ENCODE measurements around the gene CDKN2B.
"Not testable (repeated sequence)": the region's sequence is repeated elsewhere in the genome, so short reads cannot be mapped to it uniquely, and the experiment has no call there.

CDKN2B gene

GRCh38 chr9:22008717-22009505 lies at the start of gene CDKN2B:
CDKN2B (minus strand) TSS chr9:22009305; CDS start chr9:22008953, 352 bp downstream.
- DNase-seq (ENCODE audit: low read depth) = peak; percentile 42

- not testable (repeated sequence) for DNase-seq (ENCODE audit: low read depth)
Observed at GRCh38 chr9:22057972-22058371, 48.9 kb upstream of the CDKN2B start.

DNA sequence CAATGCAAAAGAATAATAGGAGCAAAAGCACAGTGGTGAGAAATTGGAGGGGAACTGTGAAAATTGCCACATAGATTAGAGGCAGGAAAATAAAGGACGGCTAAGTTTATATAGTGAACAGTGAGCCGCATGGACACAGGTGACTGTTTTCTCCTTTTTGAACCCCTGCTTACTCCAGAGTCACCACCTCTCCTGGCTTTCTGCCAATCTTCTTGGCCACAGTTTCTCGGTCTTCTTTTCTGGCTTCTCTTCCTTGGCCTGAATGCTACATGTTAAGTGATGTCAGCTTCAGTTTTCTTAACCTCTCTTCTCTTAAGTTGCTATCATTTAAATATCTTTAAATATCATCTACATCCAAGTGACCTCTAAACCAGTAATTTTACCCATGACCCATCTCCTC lies 47.3 kb upstream of the CDKN2B start:
- DNase-seq (ENCODE audit: low read depth) = no peak

DNA sequence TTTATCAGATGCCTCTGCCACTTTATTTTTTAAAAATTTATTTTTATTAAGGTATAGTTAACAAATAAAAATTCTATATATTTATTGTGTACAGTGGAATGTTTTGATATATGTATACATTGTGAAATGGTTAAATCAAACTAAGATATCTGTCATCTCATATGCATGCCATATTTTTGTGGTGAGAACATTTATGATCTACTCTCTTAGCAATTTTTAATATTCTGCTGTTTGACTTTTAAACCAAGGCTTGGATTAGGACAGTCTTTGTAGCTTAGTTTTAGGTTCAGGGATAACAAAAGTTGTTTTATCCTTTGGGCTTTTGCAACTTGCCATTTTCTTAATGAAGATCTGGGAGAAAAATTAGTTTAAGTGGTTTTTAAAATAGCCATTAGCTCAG lies 46.0 kb upstream of the CDKN2B start:
- DNase-seq (ENCODE audit: low read depth) = no peak

GRCh38 chr9:22054529-22054928 lies 45.4 kb upstream of the CDKN2B start:
- no peak for DNase-seq (ENCODE audit: low read depth)

DNA sequence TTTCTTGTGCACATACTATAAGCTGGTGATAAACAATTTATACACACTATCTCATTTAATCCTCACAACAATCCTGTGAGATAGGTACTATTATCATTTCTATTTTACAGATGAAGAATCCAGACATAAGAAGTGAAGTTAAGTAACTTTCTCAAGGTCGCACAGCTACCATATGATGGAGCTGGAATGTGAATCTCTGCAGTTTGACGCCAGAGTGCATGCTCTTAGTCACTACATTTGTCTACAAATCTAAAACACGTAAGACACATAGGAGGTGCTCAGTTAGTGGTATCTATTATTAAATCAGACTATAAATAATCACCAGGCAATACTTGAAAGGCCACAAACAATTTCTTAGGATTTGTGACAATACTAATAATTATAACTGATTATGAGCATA lies 45.0 kb upstream of the CDKN2B start:
- no peak for DNase-seq (ENCODE audit: low read depth)

DNA sequence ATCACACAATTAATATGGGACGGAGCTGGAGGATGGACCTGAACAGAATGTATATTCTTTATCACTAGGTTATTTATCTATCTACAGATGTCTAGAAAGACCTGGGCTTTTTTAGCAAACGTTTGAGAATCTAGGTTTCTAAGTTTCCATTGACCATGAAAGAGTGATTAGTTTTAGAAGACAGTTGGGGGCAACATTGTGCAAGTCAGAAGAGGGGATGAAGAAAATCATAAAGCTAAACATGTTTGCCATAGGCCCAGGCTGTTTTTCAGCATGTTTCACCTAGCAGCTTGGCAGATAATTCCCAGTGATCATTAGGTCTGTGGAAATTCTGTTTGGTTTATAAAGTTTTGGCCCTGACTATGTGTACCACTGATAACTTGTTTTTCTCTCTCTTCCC lies 44.1 kb upstream of the CDKN2B start:
- no peak for DNase-seq (ENCODE audit: low read depth)

- DNase-seq (ENCODE audit: low read depth) = no peak
Observed at GRCh38 chr9:22052376-22052945, 43.4 kb upstream of the CDKN2B start.

DNA sequence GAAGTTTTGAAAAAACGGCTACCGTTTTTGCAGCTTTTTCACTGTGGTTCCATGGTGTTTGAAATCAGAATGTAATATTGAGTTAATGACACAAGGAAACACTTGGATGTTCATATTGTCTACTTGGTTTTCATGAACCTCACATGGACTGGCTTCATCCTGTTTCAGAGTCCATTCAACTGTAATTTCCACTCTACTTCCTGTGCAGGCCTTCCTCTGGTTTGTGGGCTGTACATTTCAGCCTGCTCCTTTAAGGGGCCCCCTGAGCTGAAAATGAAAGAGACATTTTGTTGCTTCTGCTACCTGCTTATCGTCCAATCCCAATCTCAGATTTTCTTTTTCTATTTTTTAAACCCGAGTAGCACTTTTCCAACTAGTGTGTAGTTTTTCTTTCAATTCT lies 41.8 kb upstream of the CDKN2B start:
- no peak for DNase-seq (ENCODE audit: low read depth)

DNA sequence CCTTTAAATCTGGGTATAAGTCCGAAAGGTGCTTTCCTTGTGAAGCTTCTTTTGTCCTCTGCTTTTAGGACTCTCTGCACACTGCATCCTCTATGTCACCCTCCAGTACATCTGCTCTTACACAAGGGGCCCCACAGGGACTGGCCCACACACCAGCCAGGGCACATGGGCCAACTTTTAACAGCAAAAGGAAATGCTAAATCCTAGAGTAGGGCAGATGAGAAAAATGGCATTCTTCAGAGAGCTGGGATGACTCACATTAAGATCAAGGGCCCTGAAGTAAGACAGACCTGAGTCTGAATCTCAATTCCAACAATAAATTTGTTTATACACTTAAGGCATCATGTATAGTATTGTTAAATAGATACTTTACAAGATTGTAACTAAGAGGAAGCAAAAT lies 40.3 kb upstream of the CDKN2B start:
- DNase-seq (ENCODE audit: low read depth) = no peak

DNA sequence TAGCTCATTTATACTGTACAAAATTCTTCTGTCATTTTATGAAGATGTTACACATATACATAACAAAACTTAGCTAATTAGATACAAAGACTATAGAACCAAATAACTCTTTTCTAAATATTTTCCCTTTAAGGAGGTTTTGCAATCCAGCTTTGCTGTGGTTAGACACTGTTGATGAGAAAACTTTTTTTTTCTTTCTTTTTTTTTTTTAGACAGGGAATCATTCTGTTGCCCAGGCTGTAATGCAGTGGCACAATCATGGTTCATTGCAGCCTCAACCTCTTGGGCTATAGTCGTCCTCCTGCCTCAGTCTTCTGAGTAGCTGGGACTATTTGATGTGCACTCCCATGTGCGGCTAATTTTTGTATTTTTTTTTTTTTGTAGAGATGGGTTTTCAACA lies 38.5 kb upstream of the CDKN2B start:
- DNase-seq (ENCODE audit: low read depth) = no peak

GRCh38 chr9:22046243-22046885 lies 37.3 kb upstream of the CDKN2B start:
- DNase-seq (ENCODE audit: low read depth) = no peak

DNA sequence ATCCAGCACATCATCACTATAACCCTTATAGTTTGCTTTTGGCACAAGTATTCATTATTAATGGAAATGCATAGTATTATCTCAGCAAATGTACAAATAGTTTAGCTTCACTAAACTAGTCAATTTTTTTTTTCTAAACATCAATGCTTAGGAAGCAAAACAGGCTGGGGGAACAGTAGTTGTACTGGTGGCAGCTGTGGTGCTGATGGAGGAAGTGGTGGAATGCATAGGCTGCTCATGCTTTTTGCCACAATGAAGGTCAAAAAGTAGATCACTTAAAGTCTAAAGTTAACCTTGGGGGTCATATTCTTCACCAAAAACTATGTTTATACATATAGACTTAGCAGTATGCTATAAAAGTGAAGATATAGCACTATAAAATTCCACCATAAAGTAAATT lies 36.3 kb upstream of the CDKN2B start:
- DNase-seq (ENCODE audit: low read depth) = no peak

DNA sequence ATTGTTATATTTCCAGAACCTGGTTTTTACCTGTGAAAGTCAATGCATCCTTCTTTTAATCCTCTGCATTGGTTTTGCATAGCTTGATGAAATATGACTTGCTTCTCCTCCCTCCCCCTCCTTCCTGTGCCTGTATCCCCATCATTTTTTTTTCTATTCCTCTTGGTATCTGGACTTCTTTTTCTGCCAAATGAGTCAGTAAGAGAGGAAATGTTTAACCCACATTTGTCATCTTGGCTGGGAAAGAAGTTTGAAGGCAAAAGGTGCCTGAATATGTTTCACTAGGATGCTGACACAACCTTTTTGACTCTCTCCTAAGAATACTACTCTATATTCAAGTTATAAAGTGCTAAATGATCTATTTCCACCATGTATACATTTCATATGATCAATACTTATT lies 35.5 kb upstream of the CDKN2B start:
- no peak for DNase-seq (ENCODE audit: low read depth)

DNA sequence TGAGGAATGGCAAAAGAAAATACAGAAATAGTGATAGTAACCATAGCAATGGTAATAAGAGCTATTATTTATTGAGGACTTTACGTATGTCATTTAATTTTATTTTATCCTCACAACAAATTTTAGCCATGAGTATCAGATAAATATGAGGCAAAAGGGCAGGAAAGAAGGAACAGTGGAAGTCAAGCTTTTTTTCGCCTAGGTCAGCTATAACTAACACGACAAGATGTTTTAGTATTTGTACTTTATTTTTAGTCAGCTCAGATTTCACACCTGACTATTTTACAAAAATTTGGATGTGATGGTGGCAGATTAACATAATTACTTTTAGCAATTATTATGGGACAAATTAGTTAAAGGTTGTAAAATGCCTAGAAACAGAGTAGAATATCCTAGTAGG lies 34.8 kb upstream of the CDKN2B start:
- DNase-seq (ENCODE audit: low read depth) = no peak

GRCh38 chr9:22041775-22042174 lies 32.7 kb upstream of the CDKN2B start:
- no peak for DNase-seq (ENCODE audit: low read depth)

DNA sequence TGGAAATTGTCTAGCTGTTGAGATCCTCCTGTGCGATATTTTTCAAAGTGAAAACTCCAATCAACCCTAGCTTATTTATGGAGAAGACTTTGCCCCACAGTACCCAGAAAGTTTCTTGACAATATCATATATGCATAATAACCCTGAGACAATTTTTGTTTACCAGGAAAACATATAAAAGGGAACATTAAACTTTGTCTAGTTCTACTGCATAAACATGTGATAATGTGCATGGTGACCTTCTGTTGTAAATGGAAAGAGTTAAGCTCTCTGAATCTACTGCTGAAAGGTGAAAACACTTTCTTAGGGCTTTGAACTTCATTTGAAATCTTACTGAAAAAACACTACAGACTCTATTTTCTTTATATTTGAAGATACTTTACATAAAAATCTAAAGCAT lies 32.2 kb upstream of the CDKN2B start:
- no peak for DNase-seq (ENCODE audit: low read depth)

DNA sequence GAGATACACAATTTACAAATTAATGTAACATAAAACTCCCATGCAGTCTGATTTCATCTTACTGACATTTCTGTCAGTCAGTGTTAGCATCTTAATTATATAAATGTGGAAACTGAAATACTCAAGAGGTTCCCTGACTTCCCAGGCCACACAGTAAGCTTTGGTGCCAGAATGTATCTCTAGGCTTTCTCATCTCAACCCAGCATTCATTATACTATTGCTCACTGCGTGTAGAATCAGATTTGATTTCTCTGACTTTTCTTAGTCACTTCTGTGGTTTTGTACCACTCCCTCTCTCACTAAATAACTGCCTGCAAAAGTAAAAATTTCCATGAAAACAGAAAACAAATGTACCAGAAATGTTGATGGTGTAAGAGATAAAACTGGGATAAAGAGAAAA lies 31.7 kb upstream of the CDKN2B start:
- DNase-seq (ENCODE audit: low read depth) = no peak

- DNase-seq (ENCODE audit: low read depth) = no peak
Observed at GRCh38 chr9:22039258-22039657, 30.2 kb upstream of the CDKN2B start.

DNA sequence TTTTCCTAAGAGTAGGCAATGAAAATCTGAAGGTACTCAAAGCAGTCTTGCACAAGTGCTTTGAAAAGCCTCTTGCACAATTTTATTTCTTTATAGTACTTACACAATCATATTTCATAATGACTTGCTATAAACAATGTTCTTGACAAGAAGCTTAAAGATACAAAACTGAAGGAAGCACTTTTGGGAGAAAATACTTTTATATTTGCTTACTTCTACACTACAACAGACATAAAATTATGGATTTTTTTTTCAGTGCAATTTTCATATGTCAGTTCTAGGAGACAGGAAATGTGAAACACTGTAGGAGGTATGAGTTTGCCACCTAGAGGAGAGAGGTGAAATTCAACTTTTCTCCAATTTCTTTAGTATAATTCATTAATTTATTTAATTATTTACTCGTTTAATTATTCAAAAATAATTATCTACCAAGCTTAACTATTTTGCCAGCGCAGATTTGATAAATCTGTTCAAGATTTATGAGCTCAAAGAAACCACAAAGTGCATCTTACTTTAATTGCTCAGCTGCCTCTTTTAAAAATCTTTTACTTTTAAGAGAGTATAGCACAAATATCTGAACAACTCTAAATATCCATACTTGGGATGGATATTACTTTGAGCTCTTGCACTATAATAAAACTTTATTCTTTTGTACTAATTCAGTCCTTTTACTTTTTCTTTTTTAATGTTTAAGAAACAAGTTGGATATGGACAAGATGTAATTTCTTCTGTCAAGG lies 29.0 kb upstream of the CDKN2B start:
- DNase-seq (ENCODE audit: low read depth) = no peak

DNA sequence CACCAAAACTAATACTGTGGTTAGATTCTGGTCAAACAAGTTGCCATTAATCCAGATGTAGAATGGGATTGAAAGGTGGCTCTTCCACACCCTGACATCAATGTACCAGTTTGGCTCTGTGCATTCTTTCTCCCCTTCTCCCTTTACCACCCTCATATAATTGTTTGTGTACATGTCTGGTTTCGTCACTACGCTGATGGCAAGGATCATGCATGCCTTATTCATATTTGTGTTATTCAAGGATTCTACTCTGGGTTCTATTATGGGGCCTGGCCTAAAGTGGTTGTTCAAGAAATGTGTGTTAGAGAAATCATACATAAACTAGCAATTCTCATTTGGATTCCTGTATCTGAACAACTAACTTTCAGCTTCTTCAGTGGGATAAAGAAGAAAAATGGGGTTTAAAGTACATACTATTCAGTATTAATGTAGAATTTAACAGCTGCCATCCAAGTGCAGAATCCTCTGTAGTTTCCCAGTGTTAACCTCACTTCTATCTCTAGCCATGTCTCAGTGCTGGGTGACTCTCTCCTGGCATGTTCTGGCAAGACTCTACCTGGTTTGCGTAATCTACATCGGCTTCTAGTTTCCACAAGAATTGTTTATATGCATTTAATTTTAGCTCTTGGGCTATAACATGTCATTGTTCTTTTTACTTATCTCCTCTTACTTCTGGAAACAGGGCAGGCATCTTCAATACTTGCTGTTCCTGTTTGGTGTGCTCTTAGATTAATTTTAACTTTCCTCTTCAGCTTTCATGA lies 27.9 kb upstream of the CDKN2B start:
- no peak for DNase-seq (ENCODE audit: low read depth)

- DNase-seq (ENCODE audit: low read depth) = no peak
Observed at GRCh38 chr9:22035591-22036011, 26.5 kb upstream of the CDKN2B start.

Measured in stimulated activated CD8-positive, alpha-beta memory T cell treated with anti-CD3 and anti-CD28 coated beads, Interleukin-12 subunit alpha, Interleukin-12 subunit beta, amount 100 ng/mL, for 4 hours (primary cell).